ENCODE measurements around the gene EHD4. TPM values are rescaled to one million over a fixed set of nuclear protein-coding genes. Genes with fewer than 3 reads are reported as not detected.

The EHD4 gene
- total RNA-seq, 4 donors from 2014 or later: 10.0 to 25.4 (median 20.3) TPM

GRCh38 chr15:41885841-41886240, 86.5 kb downstream of the EHD4 start:
- no CpG with 5 or more reads among the region's 14 CpGs for WGBS, 2 donors (ENCODE audit: low coverage in 1 of 2)

DNA sequence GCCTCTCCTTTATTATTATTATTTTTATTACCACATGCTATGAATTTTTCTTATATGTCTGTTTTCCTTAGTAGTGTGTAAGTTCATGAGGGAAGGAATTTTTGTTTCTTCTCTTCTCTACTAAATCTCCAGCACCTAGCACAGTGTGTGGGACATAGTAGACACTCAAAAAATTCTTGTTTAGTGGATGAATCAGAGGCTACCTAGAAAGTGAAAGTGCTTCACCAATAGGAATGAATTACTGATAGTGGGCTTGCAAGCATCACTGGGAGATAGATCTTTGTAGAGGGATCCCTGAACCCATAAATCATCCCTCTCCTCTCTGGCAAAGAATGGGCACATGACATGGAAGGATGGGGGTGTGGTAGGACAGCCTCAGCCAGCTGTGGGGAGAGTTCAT, 87.0 kb downstream of the EHD4 start:
- H3K27me3 ChIP-seq: peaks cover 10% of the 10 kb centered on the region
- H3K9me3 ChIP-seq: no peaks in the 10 kb centered on the region
- no peak overlapping the region for H3K4me3 ChIP-seq
- H3K36me3 ChIP-seq: no peaks in the 10 kb centered on the region
- peaks cover 0 to 18% (median 11%) of the 10 kb centered on the region in 3 donors for H3K4me1 ChIP-seq
- ATAC-seq: no peak
- TF ChIP-seq, protein P1, sequence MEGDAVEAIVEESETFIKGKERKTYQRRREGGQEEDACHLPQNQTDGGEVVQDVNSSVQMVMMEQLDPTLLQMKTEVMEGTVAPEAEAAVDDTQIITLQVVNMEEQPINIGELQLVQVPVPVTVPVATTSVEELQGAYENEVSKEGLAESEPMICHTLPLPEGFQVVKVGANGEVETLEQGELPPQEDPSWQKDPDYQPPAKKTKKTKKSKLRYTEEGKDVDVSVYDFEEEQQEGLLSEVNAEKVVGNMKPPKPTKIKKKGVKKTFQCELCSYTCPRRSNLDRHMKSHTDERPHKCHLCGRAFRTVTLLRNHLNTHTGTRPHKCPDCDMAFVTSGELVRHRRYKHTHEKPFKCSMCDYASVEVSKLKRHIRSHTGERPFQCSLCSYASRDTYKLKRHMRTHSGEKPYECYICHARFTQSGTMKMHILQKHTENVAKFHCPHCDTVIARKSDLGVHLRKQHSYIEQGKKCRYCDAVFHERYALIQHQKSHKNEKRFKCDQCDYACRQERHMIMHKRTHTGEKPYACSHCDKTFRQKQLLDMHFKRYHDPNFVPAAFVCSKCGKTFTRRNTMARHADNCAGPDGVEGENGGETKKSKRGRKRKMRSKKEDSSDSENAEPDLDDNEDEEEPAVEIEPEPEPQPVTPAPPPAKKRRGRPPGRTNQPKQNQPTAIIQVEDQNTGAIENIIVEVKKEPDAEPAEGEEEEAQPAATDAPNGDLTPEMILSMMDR (IDR thresholded peaks at IDR 0.05): no peak
- TF ChIP-seq POLR2AphosphoS5 (IDR thresholded peaks at IDR 0.05): no peak
- TF ChIP-seq POLR2A (IDR thresholded peaks at IDR 0.05): no peak
- no peak for TF ChIP-seq EP300 (IDR thresholded peaks at IDR 0.05)
- no peak overlapping the region for H3K27ac ChIP-seq

More at GRCh38 chr15:41885841-41886240, 86.5 kb downstream of the EHD4 start:
- peaks cover 8% of the 10 kb centered on the region for H3K27me3 ChIP-seq
- H3K4me3 ChIP-seq: no peak overlapping the region
- no peaks in the 10 kb centered on the region for H3K36me3 ChIP-seq
- peaks cover 0 to 18% (median 11%) of the 10 kb centered on the region in 3 donors for H3K4me1 ChIP-seq
- no peak for ATAC-seq
- TF ChIP-seq, protein P1 (IDR thresholded peaks at IDR 0.05): no peak
- TF ChIP-seq POLR2AphosphoS5 (IDR thresholded peaks at IDR 0.05) (no peak), EP300 (IDR thresholded peaks at IDR 0.05) (no peak), POLR2A (IDR thresholded peaks at IDR 0.05) (no peak)
- no peak overlapping the region for H3K27ac ChIP-seq
- H3K9me3 ChIP-seq: no peaks in the 10 kb centered on the region

DNA sequence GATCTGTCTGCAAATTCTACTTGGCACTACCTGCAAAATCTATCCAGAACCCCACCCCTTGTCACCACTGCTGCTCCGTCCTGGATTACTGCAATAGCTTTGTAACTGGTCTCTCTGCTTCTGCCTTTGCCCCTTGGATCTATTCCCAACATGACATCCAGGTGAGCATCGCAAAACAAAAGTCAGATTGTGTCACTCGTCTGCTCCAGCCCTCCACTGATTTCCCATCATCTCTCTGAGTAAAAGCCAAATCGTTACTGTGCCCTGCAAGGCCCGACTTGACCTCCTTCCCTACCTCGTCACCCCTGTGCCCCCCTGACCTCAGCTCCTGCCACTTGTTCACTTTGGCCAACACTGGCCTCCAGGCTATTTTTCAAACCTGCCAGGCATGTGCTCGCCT, 87.9 kb downstream of the EHD4 start:
- 92 to 97% methylated on average over 7 of the region's 7 CpGs for WGBS, 2 donors (ENCODE audit: low coverage in 1 of 2)
- peaks cover 0 to 18% (median 11%) of the 10 kb centered on the region in 3 donors for H3K4me1 ChIP-seq
- ATAC-seq: no peak
- no peaks in the 10 kb centered on the region for H3K36me3 ChIP-seq
- no peak overlapping the region for H3K27ac ChIP-seq
- peaks cover 19% of the 10 kb centered on the region for H3K27me3 ChIP-seq
- no peaks in the 10 kb centered on the region for H3K9me3 ChIP-seq
- no peak overlapping the region for H3K4me3 ChIP-seq
- TF ChIP-seq POLR2A (IDR thresholded peaks at IDR 0.05) (no peak), POLR2AphosphoS5 (IDR thresholded peaks at IDR 0.05) (no peak), EP300 (IDR thresholded peaks at IDR 0.05) (no peak)
- TF ChIP-seq, protein P1 (IDR thresholded peaks at IDR 0.05): no peak

DNA sequence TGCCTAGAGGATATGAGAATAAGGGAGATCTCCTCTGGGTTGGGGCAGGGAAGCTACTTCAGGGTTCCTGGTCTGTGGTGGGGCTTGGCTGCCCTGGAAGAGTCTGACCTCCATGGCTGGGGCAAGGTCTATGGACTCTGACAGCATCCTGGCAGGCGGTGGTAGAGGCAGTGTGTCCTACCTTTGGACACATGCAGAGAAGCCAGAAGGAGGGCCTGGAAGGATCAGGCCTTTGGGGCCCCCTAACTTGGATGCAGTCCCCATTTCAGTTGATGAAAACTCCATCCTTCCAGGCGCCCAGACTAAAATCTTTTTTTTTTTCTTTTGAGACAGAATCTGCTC, 88.9 kb downstream of the EHD4 start:
- Histone ChIP-seq H3K4me3 (no peak overlapping the region), H3K4me1 (peaks cover 0 to 18% (median 11%) of the 10 kb centered on the region in 3 donors), H3K27ac (no peak overlapping the region), H3K36me3 (no peaks in the 10 kb centered on the region), H3K9me3 (no peaks in the 10 kb centered on the region), H3K27me3 (peaks cover 26% of the 10 kb centered on the region)
- WGBS, 2 donors (ENCODE audit: low coverage in 1 of 2): 100% methylated on average over 2 of the region's 2 CpGs; no CpG with 5 or more reads in 1 of the 2 donors
- ATAC-seq: no peak
- TF ChIP-seq, protein P1 (IDR thresholded peaks at IDR 0.05): no peak

DNA sequence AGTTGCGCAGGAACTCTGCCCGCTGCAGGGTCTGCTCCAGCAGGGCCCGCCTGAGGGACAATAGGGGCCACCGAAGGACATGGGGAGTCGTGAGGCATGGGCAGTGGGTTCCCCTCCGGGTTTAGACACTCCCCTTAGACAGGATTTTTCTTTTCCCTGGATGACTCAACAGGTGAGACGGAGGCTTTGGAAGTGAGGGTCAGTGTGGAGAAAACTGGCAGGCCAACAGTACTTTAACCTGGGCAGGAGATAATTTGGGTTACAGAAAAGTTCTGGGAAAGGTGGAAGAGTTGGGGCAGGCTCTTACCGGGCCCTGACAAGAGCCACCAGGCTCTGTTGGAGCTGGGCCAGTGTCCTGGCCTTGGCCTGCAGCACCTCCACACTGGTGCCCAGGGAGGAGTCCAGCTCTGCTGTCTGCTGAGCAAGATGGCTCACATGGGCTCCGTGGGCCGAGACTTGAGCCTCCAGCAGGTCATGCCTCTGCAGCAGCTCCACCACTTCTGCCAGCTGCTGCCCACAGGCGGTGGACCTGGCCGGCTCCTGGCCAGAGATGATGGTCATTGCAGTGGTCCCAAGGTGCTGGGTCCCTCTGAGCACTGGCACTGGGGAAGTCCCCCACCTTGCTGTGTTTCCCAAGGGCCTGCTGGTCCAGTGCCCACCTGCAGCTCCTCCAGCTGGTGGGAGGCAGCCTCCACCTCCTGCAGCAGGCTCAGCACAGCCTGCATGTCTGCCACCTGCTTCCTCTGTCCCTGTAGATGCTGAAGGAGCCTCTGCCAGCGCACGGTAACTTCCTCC, 89.5 kb downstream of the EHD4 start:
- H3K9me3 ChIP-seq: no peaks in the 10 kb centered on the region
- ATAC-seq: no peak
- H3K27me3 ChIP-seq: peaks cover 26% of the 10 kb centered on the region
- peaks cover 0 to 18% (median 11%) of the 10 kb centered on the region in 3 donors for H3K4me1 ChIP-seq
- H3K4me3 ChIP-seq: peak overlapping the region in 1 of 2 donors; percentile 47
- no peak for TF ChIP-seq POLR2AphosphoS5 (IDR thresholded peaks at IDR 0.05)
- no peak for TF ChIP-seq POLR2A (IDR thresholded peaks at IDR 0.05)
- TF ChIP-seq, protein P1 (IDR thresholded peaks at IDR 0.05): no peak
- TF ChIP-seq EP300 (IDR thresholded peaks at IDR 0.05): no peak
- no CpG with 5 or more reads among the region's 14 CpGs for WGBS, 2 donors (ENCODE audit: low coverage in 1 of 2)
- H3K36me3 ChIP-seq: no peaks in the 10 kb centered on the region
- no peak overlapping the region for H3K27ac ChIP-seq

Measured in gastroesophageal sphincter (tissue), 4 donors.